ENCODE measurements around the gene FFAR2.

FFAR2 gene

GRCh38 chr19:35439921-35440320 lies 8.1 kb upstream of the FFAR2 start:
- no peak overlapping the region for H3K18ac ChIP-seq (ENCODE audit: low read length)
- H3K4me1 ChIP-seq (ENCODE audit: control insufficient read depth in 2 of 2, insufficient read depth in 1 of 2, low read depth in 1 of 2, low read length in 2 of 2), result no peaks in the 10 kb centered on the region
- no peak overlapping the region for H3K27ac ChIP-seq (replicated peaks; ENCODE audit: low read length)
- H3K79me1 ChIP-seq (ENCODE audit: low read depth, low read length), result no peaks in the 10 kb centered on the region
- H2AK5ac ChIP-seq (ENCODE audit: low read depth, low read length), result no peak overlapping the region
- H3K27me3 ChIP-seq (ENCODE audit: control insufficient read depth in 3 of 3, insufficient read depth in 3 of 3, low read depth in 1 of 3, low read length in 3 of 3), result peaks cover 0 to 6% (median 0%) of the 10 kb centered on the region in 3 experiments
- H3K4ac ChIP-seq (ENCODE audit: low read length), result no peak overlapping the region
- H2BK12ac ChIP-seq (ENCODE audit: low read length), result no peak overlapping the region
- WGBS, 2 donors (ENCODE audit: extremely low coverage in 2 of 2, insufficient read length in 2 of 2, insufficient replicate concordance in 1 of 2), result no CpG with 5 or more reads among the region's 6 CpGs
- H4K8ac ChIP-seq (ENCODE audit: low read depth, low read length), result no peak overlapping the region
- no peak overlapping the region for H3K23ac ChIP-seq (ENCODE audit: low read depth, low read length, poor library complexity)
- no peaks in the 10 kb centered on the region for H3K36me3 ChIP-seq (replicated peaks in 1 of 2; ENCODE audit: control insufficient read depth in 2 of 2, insufficient read depth in 2 of 2, low read length in 2 of 2)
- H3K4me3 ChIP-seq (ENCODE audit: low read length in 2 of 2), result no peak overlapping the region
- H3K9me3 ChIP-seq (replicated peaks in 1 of 2; ENCODE audit: control insufficient read depth in 2 of 2, insufficient read depth in 1 of 2, low read depth in 1 of 2, low read length in 2 of 2), result no peaks in the 10 kb centered on the region
- H2AFZ ChIP-seq (ENCODE audit: low read length), result no peak overlapping the region
- no peak overlapping the region for H3K9ac ChIP-seq (ENCODE audit: low read depth, low read length, poor library complexity)
- no peak for DNase-seq (ENCODE audit: low spot score)
- no peak overlapping the region for H4K91ac ChIP-seq (ENCODE audit: low read depth, low read length, poor library complexity)
- no peak overlapping the region for H2BK120ac ChIP-seq (ENCODE audit: low read depth, low read length)
- no peak overlapping the region for H2BK5ac ChIP-seq (ENCODE audit: low read length)
- H3K14ac ChIP-seq (ENCODE audit: low read length), result no peak overlapping the region
- H2BK15ac ChIP-seq (ENCODE audit: low read length), result no peak overlapping the region
- no peak overlapping the region for H3K4me2 ChIP-seq (ENCODE audit: insufficient read depth, low read length, poor library complexity, severe bottlenecking)

GRCh38 chr19:35442091-35442490 lies 6.0 kb upstream of the FFAR2 start:
- H3K4ac ChIP-seq (ENCODE audit: low read length), result no peak overlapping the region
- no peak overlapping the region for H3K9ac ChIP-seq (ENCODE audit: low read depth, low read length, poor library complexity)
- H2AK5ac ChIP-seq (ENCODE audit: low read depth, low read length), result no peak overlapping the region
- no peak overlapping the region for H2BK5ac ChIP-seq (ENCODE audit: low read length)
- H3K9me3 ChIP-seq (replicated peaks in 1 of 2; ENCODE audit: control insufficient read depth in 2 of 2, insufficient read depth in 1 of 2, low read depth in 1 of 2, low read length in 2 of 2), result no peaks in the 10 kb centered on the region
- H4K91ac ChIP-seq (ENCODE audit: low read depth, low read length, poor library complexity), result no peak overlapping the region
- H3K4me2 ChIP-seq (ENCODE audit: insufficient read depth, low read length, poor library complexity, severe bottlenecking), result no peak overlapping the region
- no peak overlapping the region for H3K4me3 ChIP-seq (ENCODE audit: low read length in 2 of 2)
- H3K18ac ChIP-seq (ENCODE audit: low read length), result no peak overlapping the region
- H3K14ac ChIP-seq (ENCODE audit: low read length), result no peak overlapping the region
- no peaks in the 10 kb centered on the region for H3K79me1 ChIP-seq (ENCODE audit: low read depth, low read length)
- no peak for DNase-seq (ENCODE audit: low spot score)
- no peak overlapping the region for H2BK15ac ChIP-seq (ENCODE audit: low read length)
- H4K8ac ChIP-seq (ENCODE audit: low read depth, low read length), result no peak overlapping the region
- no peaks in the 10 kb centered on the region for H3K36me3 ChIP-seq (replicated peaks in 1 of 2; ENCODE audit: control insufficient read depth in 2 of 2, insufficient read depth in 2 of 2, low read length in 2 of 2)
- H3K27me3 ChIP-seq (ENCODE audit: control insufficient read depth in 3 of 3, insufficient read depth in 3 of 3, low read depth in 1 of 3, low read length in 3 of 3), result peaks cover 0 to 5% (median 0%) of the 10 kb centered on the region in 3 experiments
- no peak overlapping the region for H2BK120ac ChIP-seq (ENCODE audit: low read depth, low read length)
- WGBS, 2 donors (ENCODE audit: extremely low coverage in 2 of 2, insufficient read length in 2 of 2, insufficient replicate concordance in 1 of 2), result no CpG with 5 or more reads among the region's 7 CpGs
- no peak overlapping the region for H3K23ac ChIP-seq (ENCODE audit: low read depth, low read length, poor library complexity)
- H3K4me1 ChIP-seq (ENCODE audit: control insufficient read depth in 2 of 2, insufficient read depth in 1 of 2, low read depth in 1 of 2, low read length in 2 of 2), result peaks cover 0 to under 1% of the 10 kb centered on the region in 2 donors
- no peak overlapping the region for H3K27ac ChIP-seq (replicated peaks; ENCODE audit: low read length)
- H2AFZ ChIP-seq (ENCODE audit: low read length), result no peak overlapping the region
- H2BK12ac ChIP-seq (ENCODE audit: low read length), result no peak overlapping the region

- no peak overlapping the region for H3K4me3 ChIP-seq (ENCODE audit: low read length in 2 of 2)
- WGBS, 2 donors (ENCODE audit: extremely low coverage in 2 of 2, insufficient read length in 2 of 2, insufficient replicate concordance in 1 of 2), result no CpG with 5 or more reads among the region's 1 CpG
- DNase-seq (ENCODE audit: low spot score), result no peak
- H3K23ac ChIP-seq (ENCODE audit: low read depth, low read length, poor library complexity), result no peak overlapping the region
- H3K27ac ChIP-seq (replicated peaks; ENCODE audit: low read length), result no peak overlapping the region
- peaks cover 0 to 14% (median 0%) of the 10 kb centered on the region in 3 experiments for H3K27me3 ChIP-seq (ENCODE audit: control insufficient read depth in 3 of 3, insufficient read depth in 3 of 3, low read depth in 1 of 3, low read length in 3 of 3)
- peaks cover 0 to 2% of the 10 kb centered on the region in 2 donors for H3K4me1 ChIP-seq (ENCODE audit: control insufficient read depth in 2 of 2, insufficient read depth in 1 of 2, low read depth in 1 of 2, low read length in 2 of 2)
- H3K14ac ChIP-seq (ENCODE audit: low read length), result no peak overlapping the region
- H2AFZ ChIP-seq (ENCODE audit: low read length), result no peak overlapping the region
- no peak overlapping the region for H2BK15ac ChIP-seq (ENCODE audit: low read length)
- no peak overlapping the region for H2BK5ac ChIP-seq (ENCODE audit: low read length)
- no peak overlapping the region for H2BK12ac ChIP-seq (ENCODE audit: low read length)
- H4K8ac ChIP-seq (ENCODE audit: low read depth, low read length), result no peak overlapping the region
- H3K18ac ChIP-seq (ENCODE audit: low read length), result no peak overlapping the region
- H2BK120ac ChIP-seq (ENCODE audit: low read depth, low read length), result no peak overlapping the region
- H3K36me3 ChIP-seq (replicated peaks in 1 of 2; ENCODE audit: control insufficient read depth in 2 of 2, insufficient read depth in 2 of 2, low read length in 2 of 2), result no peaks in the 10 kb centered on the region
- H3K4me2 ChIP-seq (ENCODE audit: insufficient read depth, low read length, poor library complexity, severe bottlenecking), result no peak overlapping the region
- H3K9me3 ChIP-seq (replicated peaks in 1 of 2; ENCODE audit: control insufficient read depth in 2 of 2, insufficient read depth in 1 of 2, low read depth in 1 of 2, low read length in 2 of 2), result no peaks in the 10 kb centered on the region
- no peak overlapping the region for H2AK5ac ChIP-seq (ENCODE audit: low read depth, low read length)
- H3K4ac ChIP-seq (ENCODE audit: low read length), result no peak overlapping the region
- no peak overlapping the region for H4K91ac ChIP-seq (ENCODE audit: low read depth, low read length, poor library complexity)
- H3K79me1 ChIP-seq (ENCODE audit: low read depth, low read length), result no peaks in the 10 kb centered on the region
- H3K9ac ChIP-seq (ENCODE audit: low read depth, low read length, poor library complexity), result no peak overlapping the region
These were observed 3.3 kb upstream of the FFAR2 start for GRCh38 chr19:35444735-35445134.

GRCh38 chr19:35445826-35446593 lies 2.0 kb upstream of the FFAR2 start:
- no peak overlapping the region for H3K14ac ChIP-seq (ENCODE audit: low read length)
- no peak overlapping the region for H2BK120ac ChIP-seq (ENCODE audit: low read depth, low read length)
- no peak overlapping the region for H3K23ac ChIP-seq (ENCODE audit: low read depth, low read length, poor library complexity)
- no peak overlapping the region for H2BK15ac ChIP-seq (ENCODE audit: low read length)
- no peaks in the 10 kb centered on the region for H3K79me1 ChIP-seq (ENCODE audit: low read depth, low read length)
- H3K27me3 ChIP-seq (ENCODE audit: control insufficient read depth in 3 of 3, insufficient read depth in 3 of 3, low read depth in 1 of 3, low read length in 3 of 3), result peaks cover 0 to 18% (median 0%) of the 10 kb centered on the region in 3 experiments
- no peak overlapping the region for H4K8ac ChIP-seq (ENCODE audit: low read depth, low read length)
- DNase-seq (ENCODE audit: low spot score), result no peak
- H3K4me1 ChIP-seq (ENCODE audit: control insufficient read depth in 2 of 2, insufficient read depth in 1 of 2, low read depth in 1 of 2, low read length in 2 of 2), result peaks cover 0 to 2% of the 10 kb centered on the region in 2 donors
- no peak overlapping the region for H3K4me2 ChIP-seq (ENCODE audit: insufficient read depth, low read length, poor library complexity, severe bottlenecking)
- no peak overlapping the region for H3K9ac ChIP-seq (ENCODE audit: low read depth, low read length, poor library complexity)
- H3K9me3 ChIP-seq (replicated peaks in 1 of 2; ENCODE audit: control insufficient read depth in 2 of 2, insufficient read depth in 1 of 2, low read depth in 1 of 2, low read length in 2 of 2), result no peaks in the 10 kb centered on the region
- H3K27ac ChIP-seq (replicated peaks; ENCODE audit: low read length), result no peak overlapping the region
- H3K4me3 ChIP-seq (ENCODE audit: low read length in 2 of 2), result no peak overlapping the region
- H3K18ac ChIP-seq (ENCODE audit: low read length), result no peak overlapping the region
- no peak overlapping the region for H2AK5ac ChIP-seq (ENCODE audit: low read depth, low read length)
- H3K36me3 ChIP-seq (replicated peaks in 1 of 2; ENCODE audit: control insufficient read depth in 2 of 2, insufficient read depth in 2 of 2, low read length in 2 of 2), result no peaks in the 10 kb centered on the region
- no peak overlapping the region for H3K4ac ChIP-seq (ENCODE audit: low read length)
- no peak overlapping the region for H4K91ac ChIP-seq (ENCODE audit: low read depth, low read length, poor library complexity)
- no peak overlapping the region for H2BK12ac ChIP-seq (ENCODE audit: low read length)
- no peak overlapping the region for H2BK5ac ChIP-seq (ENCODE audit: low read length)
- no peak overlapping the region for H2AFZ ChIP-seq (ENCODE audit: low read length)
- no CpG with 5 or more reads among the region's 21 CpGs for WGBS, 2 donors (ENCODE audit: extremely low coverage in 2 of 2, insufficient read length in 2 of 2, insufficient replicate concordance in 1 of 2)

All from neuronal stem cell (in vitro differentiated cells).